Effector CD4-positive, alpha-beta T cell (primary cell): Measurements from ENCODE around the gene FAM135A.
A peak's percentile ranks its signal among the peaks of the same experiment; 100 is the strongest.
"Not testable (repeated sequence)": the region's sequence is repeated elsewhere in the genome, so short reads cannot be mapped to it uniquely, and the experiment has no call there.

Source experiments
- DNase-seq: peaks from one replicate; pipeline ENCODE4 v3.0.0-alpha.2; 2020

FAM135A gene

GRCh38 chr6:70551566-70551965, 138.3 kb downstream of the FAM135A start:
- DNase-seq: no peak

GRCh38 chr6:70552286-70552940, 139.1 kb downstream of the FAM135A start:
- DNase-seq: not testable (repeated sequence)

- no peak for DNase-seq
Measured at GRCh38 chr6:70552974-70553373, 139.7 kb downstream of the FAM135A start.

- DNase-seq: no peak
Measured at GRCh38 chr6:70557998-70558397, 144.7 kb downstream of the FAM135A start.

- not testable (repeated sequence) for DNase-seq
Measured at GRCh38 chr6:70562401-70562800, 149.1 kb downstream of the FAM135A start.

GRCh38 chr6:70563530-70563929, 150.2 kb downstream of the FAM135A start:
- no peak for DNase-seq

GRCh38 chr6:70566751-70567382, 153.6 kb downstream of the FAM135A start, which contains the start of gene SDHAF4:
Gene SDHAF4 (plus strand): TSS chr6:70566930. CDS start chr6:70566941, 11 bp downstream.
- DNase-seq: peak; percentile 91

GRCh38 chr6:70574643-70575042, 161.3 kb downstream of the FAM135A start:
- no peak for DNase-seq

GRCh38 chr6:70575899-70576495, 162.7 kb downstream of the FAM135A start:
- DNase-seq: no peak

GRCh38 chr6:70586114-70586513, 172.8 kb downstream of the FAM135A start:
- no peak for DNase-seq

GRCh38 chr6:70590400-70590799, 177.1 kb downstream of the FAM135A start:
- no peak for DNase-seq

- DNase-seq: no peak
Measured at GRCh38 chr6:70592391-70593117, 179.2 kb downstream of the FAM135A start.

GRCh38 chr6:70593118-70593486, 179.8 kb downstream of the FAM135A start:
- DNase-seq: no peak

GRCh38 chr6:70599187-70599586, 185.9 kb downstream of the FAM135A start:
- no peak for DNase-seq

- DNase-seq: no peak
Measured at GRCh38 chr6:70601014-70601413, 187.7 kb downstream of the FAM135A start.

- DNase-seq: no peak
Measured at GRCh38 chr6:70604254-70604653, 190.9 kb downstream of the FAM135A start.

GRCh38 chr6:70607371-70607770, 194.1 kb downstream of the FAM135A start:
- DNase-seq: not testable (repeated sequence)

GRCh38 chr6:70609181-70609580, 195.9 kb downstream of the FAM135A start:
- not testable (repeated sequence) for DNase-seq
